Mononuclear cell (primary cell): Measurements from ENCODE around the gene CLEC19A. TPM values are rescaled to one million over a fixed set of nuclear protein-coding genes. Genes with fewer than 3 reads are reported as not detected.

Experiments used
- H3K27me3 ChIP-seq: 2 replicates; pipeline ENCODE4 v1.6.0; 2011; ENCODE audit warnings: low read length, control low read depth; ENCODE audit not compliant: insufficient read depth
- H3K4me1 ChIP-seq: 2 replicates; pipeline ENCODE4 v1.5.1; 2011; ENCODE audit warnings: mild to moderate bottlenecking, low read length, control low read depth; ENCODE audit not compliant: insufficient read depth
- H3K4me3 ChIP-seq: 2 replicates; pipeline ENCODE4 v1.5.1; 2011; ENCODE audit warnings: mild to moderate bottlenecking, low read length, moderate library complexity
- H3K9me3 ChIP-seq: 2 replicates; pipeline ENCODE4 v1.5.1; 2011; ENCODE audit warnings: low read depth, mild to moderate bottlenecking, control low read depth, low read length
- total RNA-seq: library from RNA; depleted of rRNA; stranded (reverse); fragments of >200 nt; gene quantifications from one replicate; pipeline ENCODE4 v1.2.3, GENCODE V29; 2012

CLEC19A gene
- total RNA-seq, 1 donor = not detected

- Histone ChIP-seq H3K27me3 (no peaks in the 10 kb centered on the region), H3K4me1 (no peaks in the 10 kb centered on the region), H3K4me3 (no peak overlapping the region), H3K9me3 (no peaks in the 10 kb centered on the region)
These were observed 16.4 kb upstream of the CLEC19A start for GRCh38 chr16:19269098-19269497.

GRCh38 chr16:19274165-19274797, 11.2 kb upstream of the CLEC19A start:
- H3K4me1 ChIP-seq = no peaks in the 10 kb centered on the region
- H3K9me3 ChIP-seq = no peaks in the 10 kb centered on the region
- no peaks in the 10 kb centered on the region for H3K27me3 ChIP-seq
- H3K4me3 ChIP-seq = no peak overlapping the region

- Histone ChIP-seq H3K4me3 (no peak overlapping the region), H3K27me3 (no peaks in the 10 kb centered on the region), H3K9me3 (no peaks in the 10 kb centered on the region), H3K4me1 (no peaks in the 10 kb centered on the region)
These were observed 7.1 kb upstream of the CLEC19A start for GRCh38 chr16:19278403-19278802.

GRCh38 chr16:19281246-19281645, 4.3 kb upstream of the CLEC19A start:
- no peaks in the 10 kb centered on the region for H3K9me3 ChIP-seq
- no peaks in the 10 kb centered on the region for H3K4me1 ChIP-seq
- H3K27me3 ChIP-seq = no peaks in the 10 kb centered on the region
- H3K4me3 ChIP-seq = no peak overlapping the region

- Histone ChIP-seq H3K27me3 (no peaks in the 10 kb centered on the region), H3K9me3 (no peaks in the 10 kb centered on the region), H3K4me1 (no peaks in the 10 kb centered on the region), H3K4me3 (no peak overlapping the region)
These were observed 3.4 kb upstream of the CLEC19A start for GRCh38 chr16:19282101-19282500.

GRCh38 chr16:19283637-19284036, 1.9 kb upstream of the CLEC19A start:
- no peaks in the 10 kb centered on the region for H3K4me1 ChIP-seq
- H3K4me3 ChIP-seq = no peak overlapping the region
- no peaks in the 10 kb centered on the region for H3K9me3 ChIP-seq
- no peaks in the 10 kb centered on the region for H3K27me3 ChIP-seq

- Histone ChIP-seq H3K9me3 (no peaks in the 10 kb centered on the region), H3K4me1 (no peaks in the 10 kb centered on the region), H3K27me3 (no peaks in the 10 kb centered on the region), H3K4me3 (no peak overlapping the region)
These were observed 1.3 kb upstream of the CLEC19A start for GRCh38 chr16:19284207-19284606.

- H3K9me3 ChIP-seq = no peaks in the 10 kb centered on the region
- H3K4me3 ChIP-seq = no peak overlapping the region
- H3K4me1 ChIP-seq = no peaks in the 10 kb centered on the region
- no peaks in the 10 kb centered on the region for H3K27me3 ChIP-seq
These were observed 1.3 kb downstream of the CLEC19A start for GRCh38 chr16:19286827-19287226.

GRCh38 chr16:19287241-19287640, 1.7 kb downstream of the CLEC19A start:
- H3K9me3 ChIP-seq = no peaks in the 10 kb centered on the region
- no peak overlapping the region for H3K4me3 ChIP-seq
- no peaks in the 10 kb centered on the region for H3K27me3 ChIP-seq
- H3K4me1 ChIP-seq = no peaks in the 10 kb centered on the region

- H3K4me3 ChIP-seq = no peak overlapping the region
- no peaks in the 10 kb centered on the region for H3K9me3 ChIP-seq
- peaks cover 4% of the 10 kb centered on the region for H3K4me1 ChIP-seq
- no peaks in the 10 kb centered on the region for H3K27me3 ChIP-seq
These were observed 3.6 kb downstream of the CLEC19A start for GRCh38 chr16:19288872-19289799.

GRCh38 chr16:19289811-19290485, 4.4 kb downstream of the CLEC19A start:
- Histone ChIP-seq H3K4me3 (no peak overlapping the region), H3K4me1 (peaks cover 12% of the 10 kb centered on the region), H3K9me3 (no peaks in the 10 kb centered on the region), H3K27me3 (no peaks in the 10 kb centered on the region)

GRCh38 chr16:19290860-19291259, 5.3 kb downstream of the CLEC19A start:
- no peak overlapping the region for H3K4me3 ChIP-seq
- no peaks in the 10 kb centered on the region for H3K9me3 ChIP-seq
- no peaks in the 10 kb centered on the region for H3K27me3 ChIP-seq
- peaks cover 14% of the 10 kb centered on the region for H3K4me1 ChIP-seq

GRCh38 chr16:19291475-19291874, 5.9 kb downstream of the CLEC19A start:
- no peaks in the 10 kb centered on the region for H3K27me3 ChIP-seq
- no peaks in the 10 kb centered on the region for H3K9me3 ChIP-seq
- H3K4me3 ChIP-seq = no peak overlapping the region
- H3K4me1 ChIP-seq = peaks cover 14% of the 10 kb centered on the region

GRCh38 chr16:19292186-19292585, 6.7 kb downstream of the CLEC19A start:
- H3K4me1 ChIP-seq = peaks cover 14% of the 10 kb centered on the region
- H3K27me3 ChIP-seq = no peaks in the 10 kb centered on the region
- H3K9me3 ChIP-seq = no peaks in the 10 kb centered on the region
- H3K4me3 ChIP-seq = no peak overlapping the region

- Histone ChIP-seq H3K9me3 (no peaks in the 10 kb centered on the region), H3K27me3 (no peaks in the 10 kb centered on the region), H3K4me3 (no peak overlapping the region), H3K4me1 (peaks cover 14% of the 10 kb centered on the region)
These were observed 8.7 kb downstream of the CLEC19A start for GRCh38 chr16:19294156-19294649.
